Hepatic stellate cell (primary cell): Measurements from ENCODE around the gene PSMC3.

Source experiments
- DNase-seq: peaks from one replicate; pipeline ENCODE4 v3.0.0; 2011; ENCODE audit warnings: low spot score

PSMC3 gene

GRCh38 chr11:47375546-47376085 lies 50.6 kb downstream of the PSMC3 start:
- no peak for DNase-seq

DNA sequence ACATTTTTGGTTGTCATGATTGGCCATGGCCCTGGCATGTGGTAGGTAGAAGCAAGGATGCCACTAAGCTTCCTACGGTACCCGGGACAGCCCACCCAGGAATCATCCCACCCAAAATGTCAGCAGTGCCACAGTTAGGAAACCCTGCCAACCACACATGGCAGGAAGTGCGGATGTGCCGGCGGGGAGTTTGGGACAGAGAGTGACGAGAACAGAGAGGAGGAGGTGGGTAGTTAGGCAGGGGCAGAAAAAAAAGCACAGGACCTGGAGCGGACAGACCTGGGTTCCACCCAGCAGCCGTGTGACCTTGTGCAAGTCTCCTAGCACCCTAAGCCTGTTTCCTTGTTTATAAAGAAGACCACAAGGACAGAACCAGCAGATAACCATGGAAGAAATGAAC lies 51.2 kb downstream of the PSMC3 start:
- DNase-seq = no peak

- no peak for DNase-seq
These were observed 51.6 kb downstream of the PSMC3 start for GRCh38 chr11:47374720-47375019.

GRCh38 chr11:47373876-47374719 lies 52.1 kb downstream of the PSMC3 start:
- peak; percentile 85 for DNase-seq

DNA sequence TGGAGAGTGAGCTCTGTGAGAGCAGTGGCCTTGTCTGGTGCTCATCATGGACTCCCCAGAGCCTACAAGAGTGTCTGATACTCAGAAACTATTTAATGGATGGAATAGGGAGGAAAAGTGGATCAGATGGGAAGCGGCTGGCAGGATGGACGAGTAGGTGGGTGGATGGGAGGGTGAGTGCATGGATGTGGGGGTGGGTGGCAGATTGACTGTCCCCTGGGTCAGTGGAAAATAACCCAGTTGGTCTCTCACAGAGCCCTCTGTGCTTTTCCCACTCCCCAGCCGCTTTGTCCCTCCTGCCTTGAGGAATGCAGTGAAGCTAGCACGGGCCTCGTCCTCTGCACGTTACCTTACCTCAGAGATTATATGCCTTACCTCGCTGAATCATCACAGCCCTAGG lies 53.8 kb downstream of the PSMC3 start:
- DNase-seq = no peak

- DNase-seq = no peak
These were observed 56.6 kb downstream of the PSMC3 start for GRCh38 chr11:47369676-47370075.
